Thymus (tissue), 11 donors: Measurements from ENCODE around the gene ABCA9. TPM values are rescaled to one million over a fixed set of nuclear protein-coding genes. Genes with fewer than 3 reads are reported as not detected.
"Not testable (repeated sequence)": the region's sequence is repeated elsewhere in the genome, so short reads cannot be mapped to it uniquely, and the experiment has no call there.

Experiments used
- DNase-seq, 9 donors: peaks; one replicate each; pipeline ENCODE4 v3.0.0-alpha.2; 2013; ENCODE audit warnings: low spot score in 9 of 9, low read depth in 6 of 9, missing footprints in 1 of 9
- H3K27ac ChIP-seq, 2 donors: one replicate each; pipeline ENCODE4 v1.5.1; 2013; ENCODE audit warnings: control low read depth in 1 of 2, low read depth in 1 of 2, low read length in 1 of 2, mild to moderate bottlenecking in 1 of 2, moderate library complexity in 1 of 2
- H3K27me3 ChIP-seq, 2 donors: one replicate each; pipeline ENCODE4 v1.5.1; 2013; ENCODE audit warnings: low read length in 1 of 2; ENCODE audit not compliant: control insufficient read depth in 2 of 2, insufficient read depth in 1 of 2
- H3K36me3 ChIP-seq, 2 donors: one replicate each; pipeline ENCODE4 v1.5.1; 2013; ENCODE audit warnings: low read length in 1 of 2, mild to moderate bottlenecking in 1 of 2, moderate library complexity in 1 of 2; ENCODE audit not compliant: control insufficient read depth in 2 of 2, insufficient read depth in 2 of 2
- H3K4me1 ChIP-seq, 2 donors: one replicate each; pipeline ENCODE4 v1.5.1; 2013; ENCODE audit warnings: low read length in 2 of 2; ENCODE audit not compliant: control insufficient read depth in 2 of 2, insufficient read depth in 2 of 2
- H3K4me3 ChIP-seq, 2 donors: one replicate each; pipeline ENCODE4 v1.5.1; 2013; ENCODE audit warnings: low read length in 2 of 2, control low read depth in 1 of 2, mild to moderate bottlenecking in 1 of 2
- H3K9me3 ChIP-seq, 2 donors: one replicate each; pipeline ENCODE4 v1.5.1; 2013; ENCODE audit warnings: low read length in 1 of 2, mild to moderate bottlenecking in 1 of 2; ENCODE audit not compliant: control insufficient read depth in 2 of 2, insufficient read depth in 1 of 2
- WGBS: extraction: QIAGEN DNeasy Blood & Tissue Kit; methylation state at CpG from one replicate; pipeline ENCODE4 v1.1.7; 2013; 5-methylcytosine and 5-hydroxymethylcytosine counted together
- polyA plus RNA-seq: library from polyadenylated mRNA; stranded (reverse); fragments of 200-250 nt; gene quantifications from one replicate; pipeline ENCODE4 v1.2.3, GENCODE V29; 2013
- total RNA-seq: library from RNA; stranded (reverse); fragments of 120-200 nt; gene quantifications from one replicate; pipeline ENCODE4 v1.2.4, GENCODE V29; 2013
- donor health status: healthy.

Gene ABCA9
- total and polyA plus RNA-seq, 2 donors: 1.1 to 2.8 TPM

DNA sequence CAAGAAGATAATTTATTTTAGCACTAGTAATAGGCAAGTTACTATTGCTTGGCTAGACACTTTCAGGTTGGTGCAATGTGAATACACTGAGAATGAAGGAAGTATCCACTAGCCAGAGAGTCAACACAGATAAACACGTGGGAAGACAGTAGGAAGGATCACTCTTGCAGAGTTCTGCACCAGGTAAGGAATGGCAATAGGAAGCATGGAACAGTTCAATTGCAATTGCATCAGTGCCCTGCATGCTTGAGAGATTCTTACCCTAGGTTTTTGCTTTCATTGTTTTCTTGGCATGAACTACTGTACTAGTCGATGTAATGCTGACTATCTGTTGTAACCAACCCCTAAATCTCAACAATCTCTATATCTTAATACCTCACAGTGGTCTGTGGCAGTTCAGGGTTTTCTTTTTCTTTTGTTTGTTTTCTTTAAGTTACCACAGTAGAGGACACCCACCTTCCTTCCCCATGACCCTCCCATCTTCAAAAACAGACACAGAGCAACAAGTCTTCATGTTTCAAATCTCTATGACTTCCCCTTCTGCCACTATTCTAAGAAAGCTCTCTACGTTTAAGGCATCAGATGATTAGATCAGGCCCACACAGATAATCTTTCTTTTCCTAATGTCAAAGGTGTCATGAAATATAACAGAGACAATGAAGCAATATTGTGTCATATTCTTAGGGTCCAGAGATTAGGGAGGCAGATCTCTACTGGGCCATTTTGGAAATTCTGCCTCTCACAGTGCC, 87.5 kb downstream of the ABCA9 start:
- no peaks in the 10 kb centered on the region for H3K27me3 ChIP-seq
- H3K4me3 ChIP-seq: no peak overlapping the region
- H3K36me3 ChIP-seq: no peaks in the 10 kb centered on the region
- 69% methylated on average over 3 of the region's 3 CpGs for WGBS
- H3K4me1 ChIP-seq: no peaks in the 10 kb centered on the region
- H3K27ac ChIP-seq: no peak overlapping the region
- H3K9me3 ChIP-seq: no peaks in the 10 kb centered on the region
- no peak for DNase-seq

- 64% methylated on average over 4 of the region's 4 CpGs for WGBS
- H3K27me3 ChIP-seq: no peaks in the 10 kb centered on the region
- peak in 1 of 9 donors; percentile 13 for DNase-seq
- no peaks in the 10 kb centered on the region for H3K4me1 ChIP-seq
- no peaks in the 10 kb centered on the region for H3K36me3 ChIP-seq
- H3K4me3 ChIP-seq: no peak overlapping the region
- H3K27ac ChIP-seq: no peak overlapping the region
- no peaks in the 10 kb centered on the region for H3K9me3 ChIP-seq
These were observed 88.5 kb downstream of the ABCA9 start for GRCh38 chr17:68972119-68972704.

DNA sequence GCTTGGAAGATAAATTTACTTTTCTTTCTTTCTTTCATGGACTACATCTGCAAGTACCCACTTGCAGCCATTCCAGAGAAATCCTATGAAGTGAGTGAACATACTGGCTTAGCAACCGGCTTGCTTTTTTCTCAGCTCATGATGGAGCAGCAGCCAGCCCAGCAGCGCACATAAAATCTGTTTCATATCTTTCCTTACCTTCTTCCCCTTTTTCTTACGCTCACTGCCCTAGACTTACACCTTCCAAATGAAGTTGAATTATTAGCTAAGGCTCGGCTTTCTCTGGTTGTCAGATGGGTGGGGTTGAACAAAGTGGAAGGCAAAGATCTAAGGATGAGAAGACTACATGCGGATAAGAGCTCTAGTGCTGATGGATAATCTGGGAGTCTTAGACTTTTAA, 91.6 kb downstream of the ABCA9 start:
- H3K36me3 ChIP-seq: no peaks in the 10 kb centered on the region
- H3K4me3 ChIP-seq: no peak overlapping the region
- H3K27me3 ChIP-seq: no peaks in the 10 kb centered on the region
- H3K27ac ChIP-seq: no peak overlapping the region
- H3K9me3 ChIP-seq: no peaks in the 10 kb centered on the region
- H3K4me1 ChIP-seq: no peaks in the 10 kb centered on the region
- no peak for DNase-seq
- 57% methylated on average over 5 of the region's 5 CpGs for WGBS

DNA sequence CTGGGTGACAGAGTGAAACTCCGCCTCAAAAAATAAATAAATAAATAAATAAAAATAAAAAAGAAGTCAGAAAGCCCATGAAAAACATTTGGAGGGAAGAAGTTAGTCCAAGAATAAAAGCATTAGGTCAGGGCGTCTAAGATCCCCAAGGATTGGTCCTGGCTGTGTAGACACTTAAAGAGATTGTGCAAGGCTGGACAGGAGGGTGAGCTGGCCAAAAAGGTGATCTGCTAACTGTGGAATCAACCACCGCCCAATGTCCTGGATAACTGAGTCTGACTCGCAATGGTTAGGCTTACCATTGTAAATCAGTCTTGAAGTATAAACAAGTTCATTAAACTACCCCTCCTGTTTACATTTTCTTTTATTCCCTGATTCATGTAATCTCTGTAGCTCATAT, 96.8 kb downstream of the ABCA9 start:
- no peak overlapping the region for H3K4me3 ChIP-seq
- no peak for DNase-seq
- H3K4me1 ChIP-seq: no peaks in the 10 kb centered on the region
- no peaks in the 10 kb centered on the region for H3K9me3 ChIP-seq
- no peak overlapping the region for H3K27ac ChIP-seq
- no peaks in the 10 kb centered on the region for H3K27me3 ChIP-seq
- 97% methylated on average over 4 of the region's 4 CpGs for WGBS
- no peaks in the 10 kb centered on the region for H3K36me3 ChIP-seq

GRCh38 chr17:68961214-68961882, 99.4 kb downstream of the ABCA9 start:
- H3K27ac ChIP-seq: no peak overlapping the region
- H3K9me3 ChIP-seq: no peaks in the 10 kb centered on the region
- no peaks in the 10 kb centered on the region for H3K4me1 ChIP-seq
- no peaks in the 10 kb centered on the region for H3K36me3 ChIP-seq
- 90% methylated on average over 9 of the region's 9 CpGs for WGBS
- no peak overlapping the region for H3K4me3 ChIP-seq
- DNase-seq: no peak
- H3K27me3 ChIP-seq: no peaks in the 10 kb centered on the region

- not testable (repeated sequence) for H3K27ac ChIP-seq, H3K9me3 ChIP-seq, H3K36me3 ChIP-seq, H3K4me3 ChIP-seq, H3K4me1 ChIP-seq, H3K27me3 ChIP-seq, DNase-seq
- 78% methylated on average over 2 of the region's 2 CpGs for WGBS
These were observed 101.6 kb downstream of the ABCA9 start for GRCh38 chr17:68959117-68959516.

DNA sequence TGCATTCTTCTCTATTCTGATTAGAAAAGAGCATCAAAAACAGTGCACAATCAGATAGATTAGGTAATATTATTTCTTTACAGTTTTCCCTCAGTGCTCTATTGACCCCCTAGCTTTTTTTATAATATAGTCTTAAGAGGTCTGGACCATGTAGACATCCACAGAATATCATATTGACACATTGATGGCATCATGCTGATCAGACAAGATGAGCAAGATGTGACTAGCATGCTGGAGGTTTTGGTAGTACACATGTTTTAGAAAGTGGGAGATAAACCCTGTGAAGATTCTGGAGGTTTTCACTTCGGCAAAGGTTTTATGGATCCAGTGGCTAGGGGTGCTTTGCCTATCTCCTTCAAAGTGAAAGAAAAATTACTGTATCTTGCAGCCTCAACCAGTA, 102.8 kb downstream of the ABCA9 start:
- H3K9me3 ChIP-seq: no peaks in the 10 kb centered on the region
- DNase-seq: peak in 1 of 9 donors; percentile 22
- WGBS: 95% methylated on average over 1 of the region's 1 CpG
- no peaks in the 10 kb centered on the region for H3K27me3 ChIP-seq
- no peaks in the 10 kb centered on the region for H3K36me3 ChIP-seq
- no peak overlapping the region for H3K27ac ChIP-seq
- H3K4me3 ChIP-seq: no peak overlapping the region
- H3K4me1 ChIP-seq: no peaks in the 10 kb centered on the region

DNA sequence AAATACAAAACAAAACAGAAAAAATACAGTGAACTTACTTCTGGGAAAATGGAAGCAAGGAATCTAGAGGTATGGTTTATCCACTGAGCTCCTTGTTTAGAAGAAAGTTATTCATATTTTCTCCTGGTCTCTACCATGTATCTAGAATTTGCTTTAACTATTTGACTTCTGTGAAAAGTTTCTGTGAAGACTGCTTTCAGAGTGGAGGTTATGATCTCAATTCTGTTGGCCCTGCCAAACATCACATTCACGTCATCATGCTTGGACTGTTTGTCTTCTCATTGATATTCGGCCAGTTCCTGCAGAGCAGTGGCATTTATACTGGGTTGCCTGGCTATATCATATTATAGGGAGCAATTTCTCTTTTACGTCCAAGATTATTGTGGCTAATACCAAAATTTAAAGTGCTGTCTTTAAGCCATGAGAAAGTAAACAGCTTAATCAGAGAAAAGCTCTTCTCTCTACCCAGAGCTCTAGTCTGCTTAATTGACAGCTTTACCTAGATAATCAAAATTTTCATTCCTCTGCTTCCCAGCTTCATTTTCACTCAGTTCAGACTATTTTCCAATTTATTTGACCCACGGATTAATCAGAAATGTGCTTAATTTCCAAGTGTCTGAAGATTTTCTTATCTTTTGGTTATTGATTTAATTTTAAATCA, 105.4 kb downstream of the ABCA9 start, which contains the start of gene ABCA8:
ABCA8 (minus strand) TSS at position 212 of the 661 bp plus-strand sequence. CDS start 13,358 bp downstream, outside the sequence.
- Histone ChIP-seq H3K4me3 (no peak within 1 kb of the TSS), H3K27me3 (no peaks in the 10 kb centered on the region), H3K36me3 (no peaks in the 10 kb centered on the region), H3K27ac (no peak within 1 kb of the TSS), H3K4me1 (no peaks in the 10 kb centered on the region), H3K9me3 (no peaks in the 10 kb centered on the region)
- WGBS: 96% methylated on average over 4 of the region's 4 CpGs
- no peak for DNase-seq
